ENCODE results near the gene DOCK4. TPM values are rescaled to one million over a fixed set of nuclear protein-coding genes. Genes with fewer than 3 reads are reported as not detected.

The DOCK4 gene
- total RNA-seq, 1 donor from 2014 or later = 43.5 TPM

DNA sequence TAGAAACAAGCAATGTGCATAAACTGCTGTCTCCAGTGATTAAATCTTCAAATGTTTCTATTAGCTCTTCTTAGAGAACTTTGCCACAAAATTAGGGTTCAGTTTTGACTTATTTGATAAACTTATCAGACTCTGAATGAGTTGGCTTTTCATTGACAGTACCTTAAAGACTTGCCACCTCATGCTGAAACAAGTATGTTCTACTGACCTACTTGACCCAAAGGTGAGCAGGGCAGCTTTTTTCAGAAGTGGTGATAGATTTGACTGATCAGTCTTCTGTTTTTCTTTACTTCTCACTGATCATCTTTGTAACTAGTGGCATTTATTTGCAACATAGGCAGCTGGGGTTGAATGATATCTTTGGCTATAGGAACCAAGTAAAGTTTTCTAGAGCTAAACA lies 8.1 kb upstream of the DOCK4 start:
- Histone ChIP-seq H3K4me3 (no peak overlapping the region), H3K36me3 (no peaks in the 10 kb centered on the region), H3K27me3 (no peaks in the 10 kb centered on the region), H3K4me1 (no peaks in the 10 kb centered on the region), H3K27ac (no peak overlapping the region), H3K9me3 (no peaks in the 10 kb centered on the region)
- TF ChIP-seq, protein P1, sequence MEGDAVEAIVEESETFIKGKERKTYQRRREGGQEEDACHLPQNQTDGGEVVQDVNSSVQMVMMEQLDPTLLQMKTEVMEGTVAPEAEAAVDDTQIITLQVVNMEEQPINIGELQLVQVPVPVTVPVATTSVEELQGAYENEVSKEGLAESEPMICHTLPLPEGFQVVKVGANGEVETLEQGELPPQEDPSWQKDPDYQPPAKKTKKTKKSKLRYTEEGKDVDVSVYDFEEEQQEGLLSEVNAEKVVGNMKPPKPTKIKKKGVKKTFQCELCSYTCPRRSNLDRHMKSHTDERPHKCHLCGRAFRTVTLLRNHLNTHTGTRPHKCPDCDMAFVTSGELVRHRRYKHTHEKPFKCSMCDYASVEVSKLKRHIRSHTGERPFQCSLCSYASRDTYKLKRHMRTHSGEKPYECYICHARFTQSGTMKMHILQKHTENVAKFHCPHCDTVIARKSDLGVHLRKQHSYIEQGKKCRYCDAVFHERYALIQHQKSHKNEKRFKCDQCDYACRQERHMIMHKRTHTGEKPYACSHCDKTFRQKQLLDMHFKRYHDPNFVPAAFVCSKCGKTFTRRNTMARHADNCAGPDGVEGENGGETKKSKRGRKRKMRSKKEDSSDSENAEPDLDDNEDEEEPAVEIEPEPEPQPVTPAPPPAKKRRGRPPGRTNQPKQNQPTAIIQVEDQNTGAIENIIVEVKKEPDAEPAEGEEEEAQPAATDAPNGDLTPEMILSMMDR (IDR thresholded peaks at IDR 0.05) = no peak
- no peak for DNase-seq (ENCODE audit: low spot score in 2 of 2)
- intact Hi-C loops (cut with DNase I) = no loop called here

- intact Hi-C loops (cut with DNase I) = no loop called here
- Histone ChIP-seq H3K36me3 (no peaks in the 10 kb centered on the region), H3K27me3 (no peaks in the 10 kb centered on the region), H3K27ac (no peak overlapping the region), H3K9me3 (no peaks in the 10 kb centered on the region), H3K4me3 (no peak overlapping the region), H3K4me1 (no peaks in the 10 kb centered on the region)
- no peak for DNase-seq (ENCODE audit: low spot score in 2 of 2)
- TF ChIP-seq, protein P1 (IDR thresholded peaks at IDR 0.05) = no peak
Measured at GRCh38 chr7:112213735-112214134, 7.5 kb upstream of the DOCK4 start.

- H3K4me3 ChIP-seq = no peak overlapping the region
- no peak overlapping the region for H3K27ac ChIP-seq
- intact Hi-C loops (cut with DNase I) = no loop called here
- H3K9me3 ChIP-seq = no peaks in the 10 kb centered on the region
- TF ChIP-seq, protein P1 (IDR thresholded peaks at IDR 0.05) = no peak
- no peak for DNase-seq (ENCODE audit: low spot score in 2 of 2)
- H3K4me1 ChIP-seq = no peaks in the 10 kb centered on the region
- H3K36me3 ChIP-seq = no peaks in the 10 kb centered on the region
- no peaks in the 10 kb centered on the region for H3K27me3 ChIP-seq
Measured at GRCh38 chr7:112212571-112212970, 6.4 kb upstream of the DOCK4 start.

DNA sequence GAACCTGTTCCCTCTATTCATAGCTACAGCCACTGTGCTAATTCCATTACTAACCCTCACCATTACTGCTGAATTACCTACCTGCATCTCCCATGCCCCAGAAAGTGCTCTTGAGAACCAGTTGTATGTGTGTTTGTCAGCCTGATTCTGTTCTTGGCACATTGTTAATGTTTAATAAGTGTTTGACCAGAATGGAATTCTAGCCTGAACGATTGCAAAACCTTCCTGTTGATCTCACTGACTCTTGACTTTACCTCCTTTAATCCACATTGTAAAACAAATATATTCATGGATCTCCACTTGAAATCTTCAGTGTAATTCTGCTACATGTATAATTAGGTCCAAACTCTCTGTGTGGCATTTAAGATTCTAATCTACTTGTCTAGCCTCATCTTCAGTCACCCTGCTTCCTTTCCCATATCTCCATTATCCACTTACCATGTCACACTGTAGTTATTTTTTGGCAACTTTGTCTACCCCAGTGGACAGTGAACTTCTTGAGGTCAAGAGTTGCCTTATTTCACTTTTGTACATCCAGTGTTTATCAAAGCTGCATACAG lies 5.2 kb upstream of the DOCK4 start:
- no peak for DNase-seq (ENCODE audit: low spot score in 2 of 2)
- Histone ChIP-seq H3K27ac (no peak overlapping the region), H3K27me3 (no peaks in the 10 kb centered on the region), H3K4me3 (no peak overlapping the region), H3K36me3 (no peaks in the 10 kb centered on the region), H3K4me1 (peaks cover 0 to 5% of the 10 kb centered on the region in 2 donors), H3K9me3 (no peaks in the 10 kb centered on the region)
- intact Hi-C loops (cut with DNase I) = no loop called here
- TF ChIP-seq, protein P1 (IDR thresholded peaks at IDR 0.05) = no peak

DNA sequence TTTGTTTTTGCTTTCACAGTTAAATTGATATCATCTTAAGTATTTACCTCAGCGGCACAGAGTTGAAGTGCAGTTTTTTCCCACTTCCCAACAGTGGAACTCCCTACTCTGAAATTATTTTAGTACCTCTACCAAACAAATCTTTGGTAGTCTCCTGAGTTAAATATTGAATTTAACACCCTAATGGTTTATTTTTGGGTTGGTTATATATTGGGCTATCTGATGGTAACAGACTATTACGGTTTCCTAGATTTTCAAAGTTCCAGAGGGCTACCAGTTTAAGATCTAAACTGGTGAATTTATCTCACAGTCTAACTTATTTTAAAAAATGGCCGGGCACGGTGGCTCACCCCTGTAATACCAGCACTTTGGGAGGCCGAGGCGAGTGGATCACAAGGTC lies 1.6 kb upstream of the DOCK4 start:
- TF ChIP-seq, protein P1 (IDR thresholded peaks at IDR 0.05) = no peak
- Histone ChIP-seq H3K27ac (no peak overlapping the region), H3K9me3 (no peaks in the 10 kb centered on the region), H3K36me3 (no peaks in the 10 kb centered on the region), H3K4me1 (peaks cover 0 to 7% of the 10 kb centered on the region in 2 donors), H3K4me3 (peak overlapping the region; percentile 82), H3K27me3 (no peaks in the 10 kb centered on the region)
- intact Hi-C loops (cut with DNase I) = loop anchor here (5.0 to 10.0 kb wide), 5 partner anchors 185 to 727 kb away; partner anchors contain the start of genes IMMP2L and LSMEM1
- no peak for DNase-seq (ENCODE audit: low spot score in 2 of 2)
